ENCODE data around the gene HOXD1. TPM values are rescaled to one million over a fixed set of nuclear protein-coding genes. Genes with fewer than 3 reads are reported as not detected.

Gene HOXD1
- polyA plus RNA-seq, 1 experiment = not detected

GRCh38 chr2:176150584-176151441 lies 37.7 kb upstream of the HOXD1 start:
- no peak for DNase-seq (ENCODE audit: low read depth)
- H3K36me3 ChIP-seq (ENCODE audit: control insufficient read depth, insufficient read depth, low read length) = no peaks in the 10 kb centered on the region
- ChIA-PET CTCF (interaction anchor here (0.8 to 2.0 kb wide), 5 partner anchors 10 to 488 kb away, joined by 3 to 19 read pairs (median 3); no protein-coding TSS in a partner anchor), POLR2A (no interaction called here)
- H3K27me3 ChIP-seq (ENCODE audit: control insufficient read depth, insufficient read depth, low read length) = peaks cover 59% of the 10 kb centered on the region
- TF ChIP-seq, protein P1, sequence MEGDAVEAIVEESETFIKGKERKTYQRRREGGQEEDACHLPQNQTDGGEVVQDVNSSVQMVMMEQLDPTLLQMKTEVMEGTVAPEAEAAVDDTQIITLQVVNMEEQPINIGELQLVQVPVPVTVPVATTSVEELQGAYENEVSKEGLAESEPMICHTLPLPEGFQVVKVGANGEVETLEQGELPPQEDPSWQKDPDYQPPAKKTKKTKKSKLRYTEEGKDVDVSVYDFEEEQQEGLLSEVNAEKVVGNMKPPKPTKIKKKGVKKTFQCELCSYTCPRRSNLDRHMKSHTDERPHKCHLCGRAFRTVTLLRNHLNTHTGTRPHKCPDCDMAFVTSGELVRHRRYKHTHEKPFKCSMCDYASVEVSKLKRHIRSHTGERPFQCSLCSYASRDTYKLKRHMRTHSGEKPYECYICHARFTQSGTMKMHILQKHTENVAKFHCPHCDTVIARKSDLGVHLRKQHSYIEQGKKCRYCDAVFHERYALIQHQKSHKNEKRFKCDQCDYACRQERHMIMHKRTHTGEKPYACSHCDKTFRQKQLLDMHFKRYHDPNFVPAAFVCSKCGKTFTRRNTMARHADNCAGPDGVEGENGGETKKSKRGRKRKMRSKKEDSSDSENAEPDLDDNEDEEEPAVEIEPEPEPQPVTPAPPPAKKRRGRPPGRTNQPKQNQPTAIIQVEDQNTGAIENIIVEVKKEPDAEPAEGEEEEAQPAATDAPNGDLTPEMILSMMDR (IDR thresholded peaks at IDR 0.05; ENCODE audit: insufficient read depth, low read depth, low read length) = no peak
- no peak overlapping the region for H3K4me3 ChIP-seq (ENCODE audit: low read depth, low read length)

- Histone ChIP-seq H3K4me3 (ENCODE audit: low read depth, low read length) (no peak within 1 kb of the TSS), H3K36me3 (ENCODE audit: control insufficient read depth, insufficient read depth, low read length) (no peaks in the 10 kb centered on the region), H3K27me3 (ENCODE audit: control insufficient read depth, insufficient read depth, low read length) (peaks cover 57% of the 10 kb centered on the region)
- DNase-seq (ENCODE audit: low read depth) = no peak
- ChIA-PET POLR2A (no interaction called here), CTCF (interaction anchor here (0.8 to 2.0 kb wide), 5 partner anchors 11 to 487 kb away, joined by 3 to 19 read pairs (median 3); no protein-coding TSS in a partner anchor)
- TF ChIP-seq, protein P1 (IDR thresholded peaks at IDR 0.05; ENCODE audit: insufficient read depth, low read depth, low read length) = no peak
Observed at GRCh38 chr2:176151442-176152287, 36.8 kb upstream of the HOXD1 start, which contains the start of gene HOXD4. HOXD4 (plus strand) TSS chr2:176151550; CDS start chr2:176151634, 84 bp downstream.

- Histone ChIP-seq H3K4me3 (ENCODE audit: low read depth, low read length) (no peak overlapping the region), H3K36me3 (ENCODE audit: control insufficient read depth, insufficient read depth, low read length) (no peaks in the 10 kb centered on the region), H3K27me3 (ENCODE audit: control insufficient read depth, insufficient read depth, low read length) (peaks cover 54% of the 10 kb centered on the region)
- TF ChIP-seq, protein P1 (IDR thresholded peaks at IDR 0.05; ENCODE audit: insufficient read depth, low read depth, low read length) = no peak
- no peak for DNase-seq (ENCODE audit: low read depth)
- POLR2A ChIA-PET = no interaction called here
- CTCF ChIA-PET = interaction anchor here (2.4 kb wide), 1 partner anchor 12 kb away, joined by 7 read pairs; no protein-coding TSS in a partner anchor
Observed at GRCh38 chr2:176152350-176153181, 35.9 kb upstream of the HOXD1 start.

DNA sequence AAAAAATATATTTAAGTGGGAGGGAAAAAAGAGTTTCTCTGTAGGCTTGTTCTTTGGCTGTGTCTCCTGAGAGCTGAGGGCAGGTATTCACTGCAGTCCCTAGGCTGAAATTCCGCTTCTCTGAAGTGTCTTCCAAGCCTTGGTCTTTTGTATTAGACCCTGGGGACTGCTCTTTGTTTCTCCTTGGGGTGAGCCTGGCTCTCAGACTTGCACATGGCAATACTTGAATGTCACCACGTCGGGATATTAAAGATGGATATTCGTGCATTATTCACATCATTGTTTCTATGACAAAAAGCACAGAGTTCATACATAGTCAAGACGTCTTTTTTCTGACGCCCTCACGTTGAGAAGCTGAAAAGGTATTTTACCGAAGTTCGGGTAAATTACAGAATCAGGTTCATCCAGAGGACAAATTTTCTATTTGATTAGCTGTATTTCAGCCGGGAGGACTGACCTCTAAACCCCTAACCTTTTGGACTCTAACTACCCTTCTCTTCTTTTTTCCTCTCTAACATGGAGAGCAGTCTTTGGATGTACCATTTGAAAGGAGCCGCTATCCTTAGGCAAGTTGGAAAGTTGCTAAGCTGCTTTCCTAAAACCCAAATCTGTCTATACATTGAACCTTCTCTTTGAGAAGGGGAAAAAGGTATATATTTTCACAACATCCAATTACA lies 33.8 kb upstream of the HOXD1 start:
- Histone ChIP-seq H3K36me3 (ENCODE audit: control insufficient read depth, insufficient read depth, low read length) (no peaks in the 10 kb centered on the region), H3K4me3 (ENCODE audit: low read depth, low read length) (no peak overlapping the region), H3K27me3 (ENCODE audit: control insufficient read depth, insufficient read depth, low read length) (peaks cover 52% of the 10 kb centered on the region)
- TF ChIP-seq, protein P1 (IDR thresholded peaks at IDR 0.05; ENCODE audit: insufficient read depth, low read depth, low read length) = no peak
- ChIA-PET CTCF (interaction anchor here (0.8 to 2.4 kb wide), 6 partner anchors 8 to 482 kb away, joined by 3 to 7 read pairs (median 3); no protein-coding TSS in a partner anchor), POLR2A (no interaction called here)
- DNase-seq (ENCODE audit: low read depth) = no peak
